HG03139 (cell line): Measurements from ENCODE around the gene ANKRD37.

Source experiments
- ATAC-seq: cut with Tn5 transposase; IDR thresholded peaks from one replicate; pipeline ENCODE4 v1.9.1; 2021; ENCODE audit not compliant: unreplicated experiment

Gene ANKRD37

DNA sequence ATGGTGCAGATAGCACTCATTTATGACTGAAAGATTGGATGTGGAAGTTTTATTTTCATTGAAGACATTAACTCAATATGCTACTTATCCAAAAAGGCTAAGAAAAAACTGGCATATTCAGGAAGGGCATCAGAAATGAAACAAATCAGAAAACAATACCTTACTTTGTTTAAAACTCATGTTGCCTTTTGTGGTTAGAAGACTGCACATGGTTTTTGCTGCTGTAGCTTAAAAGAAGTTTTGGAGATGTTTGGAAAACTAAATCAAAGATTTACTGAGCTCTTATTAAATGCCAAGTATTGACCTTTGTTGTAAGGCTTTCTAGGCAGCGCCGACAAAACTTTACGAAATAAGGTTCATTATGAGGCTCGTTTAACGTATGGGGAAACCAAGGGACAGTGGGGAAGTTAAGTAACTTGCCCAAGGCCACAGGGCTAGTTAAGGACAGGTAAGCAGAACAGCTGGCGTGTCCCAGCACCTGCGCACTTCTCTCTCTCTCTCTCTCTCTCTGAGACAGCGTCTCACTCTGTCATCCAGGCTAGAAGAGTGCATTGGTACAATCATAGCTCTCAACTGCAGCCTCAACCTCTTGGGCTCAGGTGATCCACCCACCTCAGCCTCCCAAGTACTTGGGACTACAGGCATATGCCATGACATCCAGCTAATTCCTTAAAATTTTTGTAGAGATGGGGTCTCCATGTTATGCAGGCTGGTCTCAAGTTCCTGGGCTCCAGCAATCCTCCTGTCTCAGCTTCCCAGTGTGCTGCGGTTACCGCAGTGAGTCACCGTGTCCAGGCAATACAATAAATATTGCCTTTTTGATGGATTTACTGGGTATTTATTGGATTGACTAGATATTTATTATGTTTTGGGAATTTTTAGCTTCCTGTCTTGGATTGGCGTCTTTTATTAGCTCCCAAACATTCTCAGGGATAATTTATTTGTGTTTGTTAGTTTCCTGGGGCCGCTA lies 17.0 kb upstream of the ANKRD37 start:
- no peak for ATAC-seq

DNA sequence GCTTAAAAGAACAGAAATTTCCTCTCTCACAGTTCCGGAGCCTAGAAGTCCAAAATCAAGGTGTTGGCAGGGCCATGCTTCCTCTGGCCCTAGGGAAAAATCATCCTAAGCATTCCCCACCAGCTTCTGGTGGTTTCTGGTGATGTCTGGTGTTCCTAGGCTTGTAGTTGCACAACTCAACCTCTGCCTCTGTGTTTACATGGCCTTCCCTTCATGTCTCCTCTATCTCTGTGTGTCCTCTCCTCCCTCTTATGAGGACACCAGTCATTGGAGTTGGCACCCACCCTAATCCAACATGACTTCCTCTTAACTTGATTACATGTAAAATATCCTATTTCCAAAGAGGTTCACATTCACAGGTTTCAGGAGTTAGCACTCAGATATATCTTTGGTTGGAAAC lies 16.3 kb upstream of the ANKRD37 start:
- ATAC-seq, result no peak

DNA sequence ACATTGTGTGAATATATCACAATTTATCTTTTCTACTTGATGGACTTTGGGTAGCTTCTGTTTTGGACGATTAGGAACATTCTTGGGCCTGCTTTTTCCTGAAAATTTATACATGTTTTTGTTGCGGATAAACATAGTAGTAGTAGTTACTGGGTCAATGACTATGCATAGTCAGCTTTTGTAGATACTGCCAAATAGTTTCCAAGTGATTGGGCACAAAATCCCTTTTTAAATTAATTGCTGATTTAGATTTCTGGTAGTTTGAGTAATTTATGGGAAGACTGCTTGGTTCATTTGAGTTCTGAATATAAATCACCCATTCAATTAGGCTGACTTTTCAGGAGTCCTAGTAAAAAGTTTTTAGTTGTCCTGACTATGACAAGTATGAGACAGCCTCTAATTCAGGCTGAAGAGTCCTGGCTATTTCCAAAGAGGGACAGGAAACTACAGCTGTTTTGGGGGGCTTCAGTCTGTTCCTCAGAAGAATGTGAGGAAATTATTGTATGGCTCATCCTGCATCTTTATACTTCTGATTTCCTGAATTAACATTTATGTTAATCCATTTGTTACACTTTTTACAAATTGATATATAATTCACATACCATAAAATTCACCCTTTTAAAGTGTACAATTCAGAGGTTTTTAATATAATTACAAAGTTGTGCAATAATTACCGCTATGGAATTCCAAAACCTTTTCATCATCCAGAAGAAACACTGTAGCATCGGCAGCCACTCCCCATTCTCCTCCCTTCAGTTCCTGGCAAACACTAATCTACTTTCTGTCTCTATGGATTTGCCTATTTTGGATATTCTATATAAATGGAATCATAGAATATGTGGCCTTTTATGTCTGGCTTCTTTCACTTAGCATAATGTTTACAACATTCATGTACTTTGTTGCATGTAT lies 15.1 kb upstream of the ANKRD37 start:
- no peak for ATAC-seq

DNA sequence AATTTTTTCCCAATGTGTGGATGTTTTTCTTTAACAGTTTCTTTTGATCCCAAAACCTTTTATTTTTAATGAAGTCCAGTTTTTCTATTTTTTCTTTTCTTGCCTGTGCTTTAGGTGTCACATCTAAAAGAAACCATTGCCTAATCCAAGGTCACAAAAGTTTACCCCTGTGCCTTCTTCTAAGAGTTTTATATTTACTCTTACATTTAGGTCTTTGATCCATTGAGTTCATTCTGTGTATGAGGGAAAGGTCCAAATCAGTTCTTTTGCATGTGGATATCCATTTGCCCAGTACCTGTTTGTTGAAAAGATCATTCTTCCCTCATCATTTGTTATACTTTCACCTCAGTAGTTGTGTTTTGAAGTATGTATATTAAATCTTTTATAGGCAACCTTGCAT lies 13.9 kb upstream of the ANKRD37 start:
- ATAC-seq, result no peak

DNA sequence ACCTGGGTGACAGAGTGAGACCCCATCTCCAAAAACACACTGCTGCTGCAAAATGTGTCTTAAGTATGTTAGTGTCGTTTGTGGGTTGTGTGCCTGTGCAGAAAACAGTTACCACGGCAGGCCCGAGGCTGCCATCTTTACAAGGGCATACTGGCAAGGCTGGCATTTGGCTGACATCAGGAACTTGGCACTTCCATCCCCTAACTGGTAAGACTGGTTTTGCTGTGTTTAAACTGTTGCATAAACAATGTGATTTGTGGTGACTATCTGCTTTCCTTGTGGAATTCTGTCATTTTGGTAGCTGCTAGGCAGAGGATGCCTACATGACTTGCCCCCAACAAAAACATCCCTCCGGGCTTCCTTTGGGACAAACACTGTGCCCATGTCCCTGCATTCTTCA lies 13.2 kb upstream of the ANKRD37 start:
- ATAC-seq, result no peak

DNA sequence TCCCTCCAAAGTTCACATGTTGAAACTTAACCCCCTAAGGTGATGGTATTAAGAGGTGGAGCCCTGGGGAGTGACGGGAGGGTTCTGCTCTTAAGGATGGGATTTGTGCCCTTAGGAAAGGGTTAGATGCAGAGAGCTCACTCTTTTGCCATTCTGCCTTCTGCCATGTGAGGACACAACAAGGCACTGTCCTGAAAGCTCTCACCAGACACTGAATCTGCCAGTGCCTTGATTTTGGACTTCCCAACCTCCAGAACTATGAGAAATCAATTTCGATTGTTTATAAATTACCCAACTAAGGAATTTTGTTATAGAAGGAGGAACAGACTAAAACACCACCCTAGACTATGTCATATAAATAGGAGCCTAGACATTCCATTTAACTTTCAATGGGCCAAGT lies 12.6 kb upstream of the ANKRD37 start:
- no peak for ATAC-seq

DNA sequence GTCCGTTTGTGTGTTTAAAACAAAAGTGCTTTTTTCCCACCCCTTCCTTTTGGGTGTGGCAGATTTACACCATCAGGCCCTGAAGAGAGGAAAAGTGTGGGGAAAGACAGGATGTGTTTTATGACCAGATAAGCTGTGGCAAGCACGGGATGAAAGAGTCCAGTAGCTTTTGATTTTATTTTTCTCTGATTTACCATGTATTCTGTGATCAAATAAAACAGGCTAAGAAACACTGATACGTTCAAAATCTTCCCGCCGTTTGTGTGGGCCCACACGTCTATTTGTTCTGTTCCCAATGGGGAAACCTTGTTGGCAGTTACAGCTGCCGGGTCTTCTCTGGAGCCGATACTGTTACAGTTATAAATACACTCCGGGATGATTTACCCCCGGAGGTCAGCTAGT lies 11.7 kb upstream of the ANKRD37 start:
- no peak for ATAC-seq

DNA sequence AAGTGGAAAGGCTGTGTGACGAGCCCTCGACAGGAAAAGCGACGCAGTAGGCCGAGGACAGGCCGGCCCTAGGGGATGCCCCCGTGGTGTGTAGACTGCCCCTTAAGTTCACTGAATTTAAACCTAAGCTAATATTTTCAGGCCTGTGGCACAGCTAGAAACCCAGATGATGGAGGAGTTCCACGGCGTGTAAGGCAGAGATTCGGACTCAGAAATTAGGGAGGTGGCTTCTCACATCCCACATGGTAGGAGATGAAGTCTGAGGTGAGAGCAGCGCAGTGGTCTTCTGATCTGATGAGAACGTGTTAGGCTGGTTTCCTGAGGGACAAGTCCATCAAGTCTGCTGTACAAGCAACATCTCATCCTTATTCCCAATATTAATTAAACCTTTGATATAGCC lies 8.7 kb upstream of the ANKRD37 start:
- no peak for ATAC-seq

DNA sequence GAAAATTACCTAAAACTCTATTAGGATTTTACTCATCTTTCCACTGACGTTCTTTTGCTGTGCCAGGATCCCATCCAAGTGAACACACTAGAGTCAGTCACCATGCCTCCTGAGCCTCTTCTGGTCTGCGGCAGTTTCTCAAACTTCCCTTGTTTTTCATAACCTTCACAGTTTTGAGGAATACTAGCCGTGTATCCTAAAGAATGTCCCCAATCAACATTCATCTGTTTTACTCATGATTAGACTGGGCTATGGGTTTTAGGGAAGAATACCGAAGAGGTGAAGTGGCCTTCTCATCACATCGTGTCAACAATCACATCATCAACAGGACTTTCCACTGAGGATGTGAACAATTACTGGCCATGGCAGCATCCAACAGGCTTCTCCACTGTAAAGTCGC lies 5.7 kb upstream of the ANKRD37 start:
- no peak for ATAC-seq

DNA sequence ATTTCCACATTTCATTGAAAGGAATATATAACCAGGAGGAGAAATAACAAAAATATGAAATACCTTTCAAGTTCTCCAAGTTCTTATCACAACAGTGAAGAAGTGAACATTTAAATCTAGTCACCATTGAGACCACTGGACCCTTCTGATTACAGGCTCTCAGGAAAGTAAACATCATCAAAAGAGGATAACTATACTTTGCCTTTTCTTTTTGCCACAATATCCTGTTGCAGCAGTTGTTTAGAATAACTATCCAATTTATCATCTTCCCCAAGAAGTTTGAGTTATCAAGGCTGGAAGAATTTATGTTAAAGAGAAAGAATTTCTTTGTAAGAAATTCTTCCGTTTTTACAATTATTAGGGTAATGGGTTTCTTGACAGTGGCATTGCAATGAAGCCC lies 4.5 kb upstream of the ANKRD37 start:
- ATAC-seq, result no peak

DNA sequence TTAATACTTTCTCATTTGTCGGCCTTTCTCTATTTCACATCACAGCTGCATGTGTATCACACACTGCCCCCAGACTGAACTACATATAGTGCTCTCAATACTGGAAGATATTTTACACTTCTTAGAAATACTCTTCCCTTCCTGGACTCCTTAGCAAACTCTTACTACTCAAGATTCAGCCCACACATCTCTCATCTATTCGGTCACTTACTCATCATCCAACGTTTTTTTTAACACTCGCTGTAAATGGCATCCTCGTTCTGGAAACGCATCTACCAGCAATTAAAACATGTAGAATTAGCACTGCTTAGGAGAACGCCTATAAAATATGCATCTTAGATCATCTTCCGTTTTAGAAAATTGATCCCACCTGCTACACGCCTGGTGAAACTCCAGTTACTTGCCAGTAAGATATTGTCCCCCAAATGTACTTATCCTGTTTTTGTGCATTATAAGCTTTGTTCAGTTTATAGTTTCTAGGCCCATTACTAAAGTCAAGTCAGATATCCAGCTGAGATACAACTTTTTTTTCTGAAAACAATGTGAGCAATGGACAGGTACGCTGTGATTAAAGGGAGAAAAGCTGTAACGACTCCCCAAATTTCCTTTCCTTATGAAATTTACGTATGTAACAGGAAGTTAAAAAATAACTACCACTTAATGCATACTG lies 1.9 kb upstream of the ANKRD37 start:
- no peak for ATAC-seq

DNA sequence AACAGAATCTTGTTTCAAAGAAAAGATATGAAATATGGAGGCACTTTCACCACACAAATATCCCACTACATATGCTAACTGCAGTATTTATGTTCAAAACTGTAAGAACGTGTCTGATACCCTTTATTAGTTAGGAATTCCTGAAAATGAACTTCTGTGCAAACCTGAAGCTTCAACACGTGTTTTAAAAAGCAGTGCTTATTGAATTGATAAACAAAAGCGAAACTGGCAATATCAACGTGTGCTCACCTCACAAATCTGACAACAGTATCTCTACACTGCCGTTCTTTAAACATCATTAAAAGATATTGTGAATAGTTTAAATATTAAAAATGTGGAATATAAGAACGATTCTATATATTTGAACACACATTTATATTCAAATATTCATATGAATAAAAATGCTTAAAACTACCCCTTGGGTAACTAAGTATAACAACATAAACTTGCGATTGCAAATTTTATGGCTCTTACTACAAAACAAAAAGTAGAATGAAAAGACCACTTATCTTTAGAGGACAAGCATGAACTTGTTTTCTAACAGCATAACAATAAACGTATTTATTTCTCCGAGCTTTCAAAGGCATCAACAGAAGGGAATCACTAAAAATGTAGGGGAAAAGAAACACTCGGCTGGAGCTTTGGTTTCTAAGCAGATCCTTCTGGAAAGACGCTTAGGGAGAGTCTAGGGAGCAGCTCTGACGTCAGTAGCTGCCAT lies 1.2 kb upstream of the ANKRD37 start, which contains the start of gene LRP2BP:
Gene LRP2BP, minus strand, starts transcription at position 687 of the 718 bp plus-strand sequence. CDS start 17,738 bp downstream, outside the sequence.
- ATAC-seq, result no peak

DNA sequence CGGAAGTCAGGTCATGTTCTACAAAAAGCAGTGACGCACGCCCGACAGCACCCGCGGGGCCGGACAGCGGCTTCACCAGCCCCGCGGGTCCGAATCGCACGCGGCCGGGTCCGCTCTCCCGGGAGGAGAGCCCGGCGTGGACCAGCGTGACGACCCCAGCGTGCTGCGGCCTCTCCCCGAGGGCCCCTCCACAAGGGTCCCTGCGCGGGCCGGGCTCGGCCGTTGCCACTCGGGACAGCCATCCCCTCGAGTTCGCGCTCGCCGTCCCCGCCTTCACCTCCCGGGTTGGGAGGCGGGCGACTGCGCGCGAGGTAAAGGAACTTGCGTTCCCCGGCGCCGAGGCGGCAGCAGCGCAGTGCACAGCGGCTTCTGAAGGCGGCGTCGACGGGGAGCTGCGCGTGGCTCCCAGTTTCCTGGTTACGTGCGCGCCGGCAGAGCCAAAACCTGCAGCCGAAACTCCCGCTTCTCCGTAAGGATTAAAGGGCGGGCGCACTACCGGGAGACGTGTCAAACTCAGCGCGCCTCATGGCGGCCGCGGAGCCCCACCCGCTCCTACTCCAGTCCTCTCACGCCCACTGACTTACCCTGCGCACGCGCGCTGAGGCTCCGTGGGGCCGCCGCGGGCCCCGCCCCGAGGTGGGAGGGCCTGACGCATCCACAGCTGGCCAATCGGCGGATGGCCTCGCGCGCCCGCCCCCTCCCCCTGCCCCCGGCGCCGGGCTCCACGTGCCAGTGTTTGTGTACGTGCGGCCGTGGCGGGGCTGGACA lies 501 bp upstream of the ANKRD37 start:
- peak; percentile 81 for ATAC-seq

DNA sequence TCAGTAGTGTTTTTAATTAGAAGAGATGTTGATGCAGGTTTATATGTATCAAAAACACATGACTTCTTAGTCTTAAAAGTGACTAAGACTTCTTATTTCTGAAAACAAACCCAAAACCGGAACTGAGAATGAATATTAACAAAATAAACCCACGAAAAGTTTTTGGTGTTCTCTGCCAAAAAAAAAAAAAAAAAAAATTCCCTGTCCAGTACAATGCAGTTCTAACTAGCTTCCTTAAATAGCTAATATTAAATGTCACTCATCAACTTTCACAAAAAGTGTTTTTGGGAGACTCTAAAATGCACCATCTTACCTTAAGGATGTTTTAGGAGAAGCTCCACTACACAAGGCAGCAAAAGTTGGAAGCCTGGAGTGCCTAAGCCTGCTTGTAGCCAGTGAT lies 2.0 kb downstream of the ANKRD37 start:
- ATAC-seq, result no peak

DNA sequence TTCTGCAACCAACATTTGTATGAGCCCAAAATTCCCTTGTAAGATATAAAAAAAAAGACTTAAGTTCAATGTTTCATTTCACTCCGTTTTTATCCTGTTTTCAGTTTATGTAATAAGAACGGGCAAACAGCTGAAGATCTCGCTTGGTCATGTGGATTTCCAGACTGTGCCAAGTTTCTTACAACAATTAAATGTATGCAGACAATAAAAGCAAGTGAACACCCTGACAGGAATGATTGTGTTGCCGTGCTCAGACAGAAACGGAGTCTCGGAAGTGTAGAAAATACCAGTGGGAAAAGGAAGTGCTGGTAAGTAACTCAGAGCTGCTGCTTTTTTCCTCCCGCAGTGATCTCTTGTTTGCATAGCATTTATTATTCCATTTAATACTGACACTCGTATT lies 2.8 kb downstream of the ANKRD37 start:
- no peak for ATAC-seq

DNA sequence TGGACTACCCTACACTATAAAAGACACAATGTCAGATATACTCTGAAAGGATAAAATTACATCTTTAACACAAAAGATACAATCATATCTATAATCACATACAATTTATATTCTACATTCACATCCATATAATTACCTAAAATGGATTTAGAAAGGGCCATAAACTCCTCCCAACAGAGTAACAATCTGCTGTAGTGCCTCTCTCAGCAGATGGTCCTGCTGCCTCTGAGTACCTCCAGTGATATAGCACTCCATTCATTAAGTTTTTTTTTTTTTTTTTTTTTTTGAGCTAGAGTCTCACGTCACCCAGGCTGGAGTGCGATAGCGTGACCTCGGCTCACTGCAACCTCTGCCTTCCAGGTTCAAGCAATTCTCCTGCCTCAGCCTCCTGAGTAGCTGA lies 7.4 kb downstream of the ANKRD37 start:
- no peak for ATAC-seq

DNA sequence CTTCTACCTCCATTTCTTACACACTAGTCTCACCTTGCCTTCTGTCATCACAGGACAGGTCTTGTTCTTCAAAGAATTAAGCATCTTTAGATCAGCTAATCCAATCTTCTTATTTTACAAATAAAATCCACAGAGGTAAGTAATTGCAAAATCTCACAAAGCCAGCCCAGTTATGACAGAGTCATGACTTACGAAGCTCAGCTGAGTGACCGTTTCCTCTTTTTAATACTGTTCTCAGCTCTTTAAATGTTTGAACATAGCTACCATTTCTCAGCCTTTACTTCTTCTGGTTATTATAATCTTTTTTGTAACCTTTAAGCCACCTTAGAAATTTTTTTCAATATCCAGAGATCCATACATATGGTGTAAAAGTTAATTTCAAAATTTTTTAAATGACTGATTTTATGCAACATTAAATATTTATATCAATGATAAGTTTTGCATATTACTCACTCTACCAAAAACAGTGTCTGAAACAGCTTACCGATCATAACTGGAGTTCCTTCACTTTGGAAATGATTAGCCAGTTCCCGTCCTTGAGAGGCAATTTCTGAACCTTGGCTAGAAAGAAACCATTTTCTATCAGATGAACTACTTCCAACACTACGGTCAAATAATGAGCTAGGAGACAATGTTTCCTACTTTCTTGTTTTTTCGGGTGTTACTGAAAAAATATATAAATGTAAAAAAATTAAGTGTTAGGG lies 8.8 kb downstream of the ANKRD37 start:
- ATAC-seq, result peak; percentile 64

DNA sequence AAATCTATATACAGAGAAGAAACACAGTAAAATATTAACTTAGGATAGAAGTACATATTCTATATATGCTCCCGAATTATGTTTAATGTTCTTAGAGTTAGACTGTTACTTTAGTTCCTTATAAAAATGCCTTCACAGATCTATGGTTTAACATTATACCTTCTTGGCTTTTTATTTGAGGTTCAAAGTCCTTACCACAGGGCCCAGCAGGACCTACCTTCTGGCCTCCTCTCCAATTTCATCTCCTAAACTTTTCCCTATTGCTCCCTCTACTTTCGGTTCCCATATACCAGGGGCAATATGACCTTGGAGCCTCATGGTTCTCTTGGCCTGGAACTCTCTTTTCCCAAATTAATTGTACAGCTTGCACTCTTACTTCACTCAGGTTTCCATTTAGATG lies 11.8 kb downstream of the ANKRD37 start:
- no peak for ATAC-seq

DNA sequence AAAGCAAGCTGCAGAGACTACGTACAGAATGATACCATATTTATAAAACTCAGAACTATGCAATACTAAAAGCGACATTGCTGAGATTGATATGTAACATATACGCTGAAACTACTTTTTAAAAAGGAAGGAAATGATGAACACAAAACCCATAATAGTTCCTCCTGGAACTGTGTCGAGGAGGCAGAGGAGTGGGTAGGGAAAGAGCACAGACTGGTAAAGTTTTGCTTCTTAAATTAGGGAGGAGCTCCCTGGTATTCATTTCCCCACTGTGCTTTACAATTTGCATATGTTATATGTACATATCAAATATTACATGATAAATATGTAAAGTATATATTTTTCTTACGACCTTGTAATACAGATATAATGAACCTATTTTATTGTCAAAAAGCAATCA lies 15.2 kb downstream of the ANKRD37 start:
- ATAC-seq, result no peak
